GM21529 (cell line): ENCODE results near the gene HPCA.

Source experiments
- ATAC-seq: cut with Tn5 transposase; IDR thresholded peaks from one replicate; pipeline ENCODE4 v1.9.1; 2021; ENCODE audit not compliant: unreplicated experiment

The HPCA gene

GRCh38 chr1:32928285-32928684, 42.0 kb downstream of the HPCA start:
- ATAC-seq, result no peak

- ATAC-seq, result no peak
Measured at GRCh38 chr1:32928715-32929114, 42.4 kb downstream of the HPCA start.

DNA sequence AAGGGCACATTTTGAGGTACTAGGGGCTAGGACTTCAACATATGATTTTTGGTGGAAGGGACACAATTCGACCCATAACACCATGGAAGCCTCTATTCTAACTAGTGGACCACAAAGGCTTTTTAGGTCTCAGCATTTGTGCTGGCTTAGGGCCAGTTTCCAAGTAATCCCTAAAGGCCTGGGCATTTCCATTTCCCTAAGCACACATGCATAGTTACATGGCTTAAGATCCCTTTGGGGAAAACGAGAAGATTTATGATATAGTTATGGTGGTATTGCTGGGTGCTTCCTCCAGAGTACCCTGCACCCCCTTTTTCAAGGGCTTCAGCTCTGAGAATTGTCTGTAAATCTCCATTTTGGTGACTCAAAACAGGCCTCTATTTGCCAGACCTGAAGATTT, 43.1 kb downstream of the HPCA start:
- ATAC-seq, result no peak

DNA sequence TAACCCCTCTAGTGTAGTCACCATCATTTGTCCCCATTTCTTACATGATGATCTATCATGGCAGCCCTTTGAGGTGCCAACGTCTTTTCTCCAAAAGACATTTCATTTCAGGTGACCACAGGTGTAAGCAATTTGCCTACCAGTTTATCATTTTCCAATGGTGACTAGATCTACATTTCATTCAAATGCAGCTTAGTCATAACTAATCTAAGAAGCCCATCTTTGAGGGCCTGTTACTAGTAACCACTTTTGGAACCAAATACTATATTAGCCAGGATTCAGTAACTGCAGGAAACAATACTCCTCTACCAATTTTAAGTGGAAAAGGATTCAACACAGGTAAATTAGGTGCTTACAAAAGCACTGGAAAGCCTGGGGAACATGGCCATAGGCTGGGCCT, 45.5 kb downstream of the HPCA start:
- no peak for ATAC-seq

GRCh38 chr1:32933742-32934322, 47.5 kb downstream of the HPCA start:
- ATAC-seq, result no peak

DNA sequence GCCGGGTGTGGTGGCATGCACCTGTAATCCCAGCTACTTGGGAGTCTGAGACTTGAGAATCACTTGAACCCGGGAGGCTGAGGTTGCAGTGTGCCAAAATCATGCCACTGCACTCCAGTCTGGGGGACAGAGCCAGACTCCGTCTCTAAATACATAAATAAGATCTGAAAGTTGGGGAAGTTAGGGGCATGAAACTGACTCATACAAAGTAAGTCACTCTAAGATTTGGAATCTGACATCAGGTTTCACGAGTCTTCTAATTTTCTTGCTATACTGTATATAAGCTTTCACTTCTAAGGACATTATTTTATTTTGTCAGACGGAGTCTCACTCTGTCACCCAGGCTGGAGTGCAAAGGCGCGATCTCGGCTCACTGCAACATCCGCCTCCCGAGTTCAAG, 48.2 kb downstream of the HPCA start:
- no peak for ATAC-seq

GRCh38 chr1:32937061-32937460, 50.8 kb downstream of the HPCA start:
- ATAC-seq, result no peak

DNA sequence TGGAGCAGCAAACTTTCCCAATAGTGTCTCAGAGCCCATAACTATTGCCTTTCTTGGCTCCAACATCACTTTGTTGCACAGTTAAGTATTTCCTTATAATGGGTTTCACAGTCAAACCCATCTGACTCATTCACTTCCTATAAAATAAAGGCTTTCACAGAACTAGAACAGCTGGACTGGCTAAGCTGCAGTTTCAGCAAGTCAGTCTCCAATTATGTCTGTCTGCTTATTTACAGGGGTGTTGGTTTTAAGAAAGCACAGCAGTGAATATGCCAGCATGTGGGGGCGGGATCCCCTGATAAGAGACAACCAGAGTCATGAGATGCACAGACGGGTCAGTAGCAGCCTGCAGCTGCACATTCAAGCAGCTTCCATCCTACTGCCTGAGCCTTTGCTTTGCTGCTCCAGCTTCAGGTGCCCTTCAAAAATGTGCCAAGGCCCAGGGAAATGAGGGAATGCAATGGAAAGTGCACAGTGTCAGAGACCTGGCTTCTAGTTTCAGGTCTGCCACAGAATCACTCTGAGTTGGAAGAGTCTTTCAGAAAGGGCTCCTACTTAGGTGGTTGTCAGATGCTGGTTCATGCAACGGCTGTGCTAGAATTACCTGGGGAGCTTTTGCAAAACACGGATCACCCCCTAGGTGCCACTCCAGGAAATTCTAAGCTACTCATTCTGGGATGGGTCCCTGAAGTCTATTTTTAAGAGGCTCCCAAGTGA, 53.5 kb downstream of the HPCA start:
- ATAC-seq, result no peak

GRCh38 chr1:32944180-32944579, 57.9 kb downstream of the HPCA start:
- no peak for ATAC-seq
